Body of pancreas (tissue), 4 donors: Measurements from ENCODE around the gene SLC25A42. TPM values are rescaled to one million over a fixed set of nuclear protein-coding genes. Genes with fewer than 3 reads are reported as not detected.
A peak's percentile ranks its signal among the peaks of the same experiment; 100 is the strongest.

Experiments used
- ATAC-seq: fragments of 150-250 bp; one replicate; pipeline ENCODE4 v1.9.1; 2016
- DNase-seq, 4 donors: peaks; one replicate each; pipeline ENCODE4 v3.0.0-alpha.2; 2019
- H3K27ac ChIP-seq, 4 donors: fragments of 200-600 bp; sonication (generic); 1 replicate in 3 of 4; 2 replicates in 1 of 4; pipeline versions ENCODE4 v1.5.1 to v1.6.1; 2016 to 2019; ENCODE audit warnings: mild to moderate bottlenecking in 1 of 4, mixed read lengths in 1 of 4, moderate library complexity in 1 of 4
- H3K27me3 ChIP-seq, 2 donors: fragments of 200-600 bp; sonication (generic); one replicate each; pipeline ENCODE4 v1.6.0; 2016; ENCODE audit warnings: mild to moderate bottlenecking in 1 of 2
- H3K36me3 ChIP-seq, 2 donors: fragments of 200-600 bp; sonication (generic); replicated peaks in 1 of 2; 2 replicates each; pipeline ENCODE4 v1.5.1; 2016; ENCODE audit warnings: low read depth in 2 of 2; ENCODE audit not compliant: insufficient read depth in 1 of 2
- H3K4me1 ChIP-seq: fragments of 200-600 bp; sonication (generic); one replicate; pipeline ENCODE4 v1.6.0; 2016
- H3K4me3 ChIP-seq, 2 donors: fragments of 200-600 bp; sonication (generic); 1 replicate in 1 of 2; 2 replicates in 1 of 2; pipeline ENCODE4 v1.5.1; 2016 to 2019
- H3K9me3 ChIP-seq, 3 donors: fragments of 200-600 bp; sonication (generic); 1 replicate in 2 of 3; 2 replicates in 1 of 3; pipeline ENCODE4 v1.5.1; 2016
- POLR2A ChIP-seq, 3 donors: fragments of 450-650 bp; IDR thresholded peaks; one replicate each; pipeline ENCODE4 v1.6.1; 2016; ENCODE audit warnings: antibody characterized with exemption in 3 of 3, mild to moderate bottlenecking in 2 of 3
- WGBS, 2 donors: methylation state at CpG; one replicate each; pipeline ENCODE4 v1.1.5; 2017; 5-methylcytosine and 5-hydroxymethylcytosine counted together
- intact Hi-C: fragments of 100-400 bp; cut with DNase I; formaldehyde crosslinking; loops from one replicate; pipeline ENCODE4 v1.15.1; 2023
- total RNA-seq, 2 donors: library from RNA; depleted of rRNA; stranded (reverse); fragments of >200 nt; gene quantifications; one replicate each; pipeline ENCODE4 v1.1.0, GENCODE V29; 2016
- TF ChIP-seq, protein P1 (sequence below), 7 experiments: fragments of 450-650 bp in 4 of 7; fragments of 200-600 bp in 3 of 7; sonication (generic) in 3 of 7; IDR thresholded peaks; one replicate each; pipeline ENCODE4 v1.5.1; 2016 to 2019; ENCODE audit warnings: antibody characterized with exemption in 7 of 7

The SLC25A42 gene
- total RNA-seq, 2 donors from 2014 or later, result 10.1 to 24.7 TPM

- H3K27me3 ChIP-seq, result no peaks in the 10 kb centered on the region
- intact Hi-C loops, result loop anchor here (10.0 kb wide), 1 partner anchor 82 kb away; the partner anchor contains the start of gene TMEM161A
- H3K27ac ChIP-seq, result no peak overlapping the region
- TF ChIP-seq, protein P1, sequence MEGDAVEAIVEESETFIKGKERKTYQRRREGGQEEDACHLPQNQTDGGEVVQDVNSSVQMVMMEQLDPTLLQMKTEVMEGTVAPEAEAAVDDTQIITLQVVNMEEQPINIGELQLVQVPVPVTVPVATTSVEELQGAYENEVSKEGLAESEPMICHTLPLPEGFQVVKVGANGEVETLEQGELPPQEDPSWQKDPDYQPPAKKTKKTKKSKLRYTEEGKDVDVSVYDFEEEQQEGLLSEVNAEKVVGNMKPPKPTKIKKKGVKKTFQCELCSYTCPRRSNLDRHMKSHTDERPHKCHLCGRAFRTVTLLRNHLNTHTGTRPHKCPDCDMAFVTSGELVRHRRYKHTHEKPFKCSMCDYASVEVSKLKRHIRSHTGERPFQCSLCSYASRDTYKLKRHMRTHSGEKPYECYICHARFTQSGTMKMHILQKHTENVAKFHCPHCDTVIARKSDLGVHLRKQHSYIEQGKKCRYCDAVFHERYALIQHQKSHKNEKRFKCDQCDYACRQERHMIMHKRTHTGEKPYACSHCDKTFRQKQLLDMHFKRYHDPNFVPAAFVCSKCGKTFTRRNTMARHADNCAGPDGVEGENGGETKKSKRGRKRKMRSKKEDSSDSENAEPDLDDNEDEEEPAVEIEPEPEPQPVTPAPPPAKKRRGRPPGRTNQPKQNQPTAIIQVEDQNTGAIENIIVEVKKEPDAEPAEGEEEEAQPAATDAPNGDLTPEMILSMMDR (IDR thresholded peaks at IDR 0.05), result no peak
- TF ChIP-seq POLR2A (IDR thresholded peaks at IDR 0.05), result no peak
- H3K9me3 ChIP-seq, result no peaks in the 10 kb centered on the region
- no peak overlapping the region for H3K4me3 ChIP-seq
- ATAC-seq (no peak), DNase-seq (no peak)
- WGBS, 2 donors, result 35 to 69% methylated on average over 1 of the region's 1 CpG
- no peaks in the 10 kb centered on the region for H3K4me1 ChIP-seq
- no peaks in the 10 kb centered on the region for H3K36me3 ChIP-seq
Measured at GRCh38 chr19:19052921-19053320, 10.9 kb upstream of the SLC25A42 start.

DNA sequence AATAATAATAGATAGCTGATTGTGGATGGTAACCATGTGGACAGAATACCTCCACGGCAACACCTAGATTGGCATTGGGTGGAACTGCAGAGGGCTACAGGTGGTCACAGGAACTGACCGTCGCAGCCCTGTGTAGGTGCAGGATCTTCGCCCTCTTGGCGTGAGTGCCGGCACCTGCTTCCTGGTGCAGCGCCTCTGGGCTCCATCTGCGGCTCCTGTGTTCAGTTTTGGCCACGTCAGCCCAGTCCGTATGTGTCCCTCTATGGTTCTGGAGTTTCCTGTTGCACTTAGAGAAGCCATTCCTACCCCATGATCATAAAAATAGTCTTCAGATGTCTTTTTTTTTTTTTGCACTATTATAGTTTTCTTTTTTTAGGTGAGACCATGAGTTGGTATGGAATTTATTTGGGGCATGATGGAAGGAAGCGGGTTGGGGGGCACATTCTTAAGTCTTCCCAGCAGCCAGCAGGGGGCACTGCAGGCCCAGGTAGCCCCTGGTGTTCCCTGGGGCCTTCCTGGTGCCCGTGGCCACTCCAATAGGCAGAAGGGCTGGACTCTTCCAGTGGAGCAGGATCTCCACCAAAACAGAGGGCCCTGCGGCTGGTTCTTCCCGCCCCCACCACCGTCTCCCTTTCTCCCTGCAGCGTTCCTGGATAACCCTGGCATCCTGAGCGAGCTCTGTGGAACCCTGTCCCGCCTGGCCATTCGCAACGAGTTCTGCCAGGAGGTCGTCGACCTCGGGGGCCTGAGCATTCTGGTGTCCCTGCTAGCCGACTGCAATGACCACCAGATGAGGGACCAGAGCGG, 10.1 kb upstream of the SLC25A42 start:
- no peak overlapping the region for H3K4me3 ChIP-seq
- no peaks in the 10 kb centered on the region for H3K9me3 ChIP-seq
- WGBS, 2 donors, result 82 to 89% methylated on average over 25 of the region's 25 CpGs
- ATAC-seq, result peak; percentile 64
- H3K36me3 ChIP-seq, result no peaks in the 10 kb centered on the region
- H3K27me3 ChIP-seq, result no peaks in the 10 kb centered on the region
- DNase-seq, result peak; percentile 52 to 72 (median 66)
- intact Hi-C loops, result loop anchor here (10.0 kb wide), 1 partner anchor 81 kb away; the partner anchor contains the start of gene TMEM161A
- H3K27ac ChIP-seq, result no peak overlapping the region
- TF ChIP-seq, protein P1 (IDR thresholded peaks at IDR 0.05), result peak; percentile 39 to 72 (median 61)
- TF ChIP-seq POLR2A (IDR thresholded peaks at IDR 0.05), result no peak
- no peaks in the 10 kb centered on the region for H3K4me1 ChIP-seq

DNA sequence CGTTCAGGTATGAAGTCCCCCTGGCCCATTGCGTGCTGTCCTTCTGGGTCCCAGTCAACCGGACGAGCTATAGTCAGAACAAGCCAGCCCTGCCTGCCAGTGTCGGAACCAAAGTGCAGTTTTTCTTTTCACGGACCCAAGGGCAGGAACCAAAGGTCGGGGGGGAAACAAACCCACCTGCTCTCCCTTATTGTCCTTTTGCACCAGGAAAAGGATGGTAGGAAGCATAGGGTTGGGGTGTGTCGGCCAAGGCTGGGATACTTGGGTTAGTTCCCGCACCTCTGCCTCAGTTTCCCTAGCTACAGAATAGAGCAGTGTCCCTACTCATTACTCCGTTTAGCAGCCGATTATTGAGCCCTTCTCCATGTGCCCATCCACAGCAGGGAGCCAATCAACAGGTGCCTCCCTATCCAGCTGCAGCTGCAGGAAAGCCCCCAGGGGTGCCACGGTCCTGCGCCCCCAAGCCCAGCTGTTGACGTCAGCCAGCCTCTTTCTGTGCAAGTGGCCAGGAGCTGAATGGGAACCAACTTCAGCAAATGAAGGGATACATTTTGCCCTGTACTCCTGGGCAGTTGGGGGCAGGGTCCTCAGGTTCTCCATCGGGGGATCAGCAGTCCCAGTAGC, 9.4 kb upstream of the SLC25A42 start:
- no peak overlapping the region for H3K27ac ChIP-seq
- no peaks in the 10 kb centered on the region for H3K9me3 ChIP-seq
- intact Hi-C loops, result loop anchor here (10.0 kb wide), 1 partner anchor 80 kb away; the partner anchor contains the start of gene TMEM161A
- no peak for DNase-seq
- 89% methylated on average over 9 to 15 of the region's 15 CpGs for WGBS, 2 donors
- no peaks in the 10 kb centered on the region for H3K4me1 ChIP-seq
- TF ChIP-seq, protein P1 (IDR thresholded peaks at IDR 0.05), result no peak
- no peak for TF ChIP-seq POLR2A (IDR thresholded peaks at IDR 0.05)
- H3K36me3 ChIP-seq, result no peaks in the 10 kb centered on the region
- no peak overlapping the region for H3K4me3 ChIP-seq
- H3K27me3 ChIP-seq, result no peaks in the 10 kb centered on the region
- ATAC-seq, result no peak

DNA sequence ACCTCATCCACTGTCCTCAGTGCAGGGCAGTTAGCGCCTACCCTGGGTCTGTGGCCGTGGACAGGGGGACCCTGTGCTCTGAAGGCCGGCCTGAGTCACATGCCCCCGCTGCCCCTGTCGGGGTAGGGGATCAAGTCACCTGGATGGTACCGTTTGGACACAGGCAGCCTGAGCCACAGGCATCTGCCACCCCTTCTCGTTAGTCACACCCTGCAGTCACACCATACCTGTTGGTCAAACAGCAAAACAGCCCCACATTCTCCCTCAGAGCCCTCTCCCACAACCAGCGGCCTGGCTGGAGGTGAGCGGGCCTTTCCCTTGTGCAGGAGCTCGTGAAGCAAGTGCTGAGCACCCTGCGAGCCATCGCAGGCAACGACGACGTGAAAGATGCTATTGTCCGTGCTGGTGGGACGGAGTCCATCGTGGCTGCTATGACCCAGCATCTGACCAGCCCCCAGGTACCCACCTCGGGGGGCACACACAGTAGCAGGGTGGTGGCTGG, 8.8 kb upstream of the SLC25A42 start:
- no peaks in the 10 kb centered on the region for H3K27me3 ChIP-seq
- no peak overlapping the region for H3K27ac ChIP-seq
- DNase-seq (no peak), ATAC-seq (no peak)
- no peaks in the 10 kb centered on the region for H3K9me3 ChIP-seq
- no peaks in the 10 kb centered on the region for H3K36me3 ChIP-seq
- no peaks in the 10 kb centered on the region for H3K4me1 ChIP-seq
- intact Hi-C loops, result loop anchor here (10.0 kb wide), 1 partner anchor 80 kb away; the partner anchor contains the start of gene TMEM161A
- no peak overlapping the region for H3K4me3 ChIP-seq
- no peak for TF ChIP-seq POLR2A (IDR thresholded peaks at IDR 0.05)
- TF ChIP-seq, protein P1 (IDR thresholded peaks at IDR 0.05), result no peak
- 95% methylated on average over 4 to 19 of the region's 19 CpGs for WGBS, 2 donors
